NCI-H1105 (cell line): ENCODE measurements around the gene ARHGEF4.
"Not testable (repeated sequence)": the region's sequence is repeated elsewhere in the genome, so short reads cannot be mapped to it uniquely, and the experiment has no call there.

Source experiments
- DNase-seq: peaks from one replicate; lab custom pipeline; 2025; lab: John Stamatoyannopoulos, UW

ARHGEF4 gene

GRCh38 chr2:130976591-130977237 is 140.0 kb downstream of the ARHGEF4 start:
- DNase-seq = no peak

DNA sequence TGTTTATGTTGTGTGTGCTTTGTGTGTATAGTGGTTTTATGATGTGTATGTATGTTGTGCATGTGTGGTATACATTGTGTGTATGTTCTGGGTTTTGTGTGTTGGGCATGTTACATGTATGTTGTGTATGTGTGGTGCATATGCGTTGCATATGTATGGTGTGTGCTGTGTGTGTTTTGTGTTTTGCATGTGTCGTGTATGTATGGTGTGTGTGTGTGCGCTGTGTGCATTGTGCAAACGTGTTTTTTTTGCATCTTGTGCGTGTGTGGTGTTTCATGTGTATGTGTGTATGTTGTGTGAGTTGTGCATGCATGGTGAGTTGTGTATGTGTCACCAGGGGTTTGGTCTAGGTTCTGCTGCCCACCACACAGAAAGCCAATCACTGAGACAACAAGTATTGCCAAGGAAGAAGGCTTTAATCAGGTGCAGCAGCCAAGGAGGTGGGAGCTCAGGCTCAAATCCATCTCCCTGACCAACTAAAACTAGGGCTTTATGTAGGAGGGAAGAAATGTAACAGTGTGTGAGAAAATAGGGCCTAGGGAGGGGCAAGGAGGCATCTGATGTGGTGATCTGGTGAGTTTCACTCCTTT is 140.8 kb downstream of the ARHGEF4 start:
- no peak for DNase-seq

GRCh38 chr2:130981667-130982066 is 145.0 kb downstream of the ARHGEF4 start:
- DNase-seq = no peak

DNA sequence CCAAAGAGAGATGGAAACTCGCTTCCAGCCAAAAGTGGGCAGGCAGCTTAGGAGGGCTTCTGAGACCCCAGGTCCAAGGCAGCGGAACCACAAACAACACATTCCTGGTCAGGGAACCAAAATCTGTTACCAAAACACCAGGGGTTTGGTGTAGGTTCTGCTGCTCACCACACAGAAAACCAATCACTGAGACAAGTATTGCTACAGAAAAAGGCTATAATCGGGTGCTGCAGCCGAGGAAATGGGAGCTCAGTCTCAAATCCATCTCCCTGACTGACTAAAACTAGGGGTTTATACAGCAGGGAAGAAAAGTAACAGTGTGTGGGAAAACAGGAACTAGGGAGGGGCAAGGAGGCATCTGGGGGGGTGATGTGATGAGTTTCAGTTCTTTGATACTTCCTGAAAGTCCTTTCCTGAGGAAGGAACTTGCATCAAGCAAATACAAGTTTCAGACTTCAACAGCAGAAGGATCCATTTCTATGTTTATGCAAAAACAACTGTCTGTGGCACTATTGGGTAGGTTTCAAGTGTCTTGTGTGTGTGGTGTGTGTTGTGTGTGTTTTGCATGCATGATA is 148.6 kb downstream of the ARHGEF4 start:
- DNase-seq = no peak

DNA sequence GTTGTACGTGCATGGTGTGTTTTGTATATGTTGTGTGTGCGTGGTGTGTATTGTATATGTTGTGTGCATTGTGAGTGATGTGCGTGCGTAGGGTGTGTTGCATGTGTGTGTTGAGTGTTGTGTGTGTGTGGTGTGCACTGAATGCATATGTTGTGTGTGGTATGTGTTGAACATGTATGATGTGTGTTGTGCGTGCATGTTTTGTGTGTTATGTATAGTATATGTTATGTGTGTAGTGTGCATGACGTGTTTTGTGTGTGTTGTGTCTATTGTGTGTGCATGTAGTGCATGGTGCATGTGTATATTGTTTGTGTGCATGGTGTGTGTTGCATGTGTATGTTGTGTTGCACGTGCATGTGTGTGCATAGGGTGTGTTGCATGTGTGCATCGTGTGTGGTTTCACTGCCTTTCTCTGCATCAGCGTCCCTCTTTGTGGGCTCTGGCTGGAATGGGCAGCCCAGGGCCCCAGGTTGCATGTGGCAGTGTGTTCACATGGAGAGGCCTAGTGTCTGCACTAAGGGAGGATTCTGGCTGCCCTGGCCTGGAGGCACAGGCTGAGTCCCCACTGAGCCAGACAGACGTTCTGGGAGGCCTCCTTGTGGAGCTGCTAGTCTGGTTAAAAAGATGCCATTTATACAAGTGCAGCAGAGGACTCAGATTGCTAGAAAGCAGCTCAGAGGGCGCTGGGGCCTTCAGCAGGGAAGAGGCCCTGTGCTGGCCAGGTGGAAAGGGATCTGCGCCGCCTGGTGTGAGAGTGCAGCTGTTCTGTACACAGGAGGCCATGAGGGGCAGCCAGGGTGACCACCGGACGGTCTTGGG is 149.3 kb downstream of the ARHGEF4 start:
- DNase-seq = no peak

DNA sequence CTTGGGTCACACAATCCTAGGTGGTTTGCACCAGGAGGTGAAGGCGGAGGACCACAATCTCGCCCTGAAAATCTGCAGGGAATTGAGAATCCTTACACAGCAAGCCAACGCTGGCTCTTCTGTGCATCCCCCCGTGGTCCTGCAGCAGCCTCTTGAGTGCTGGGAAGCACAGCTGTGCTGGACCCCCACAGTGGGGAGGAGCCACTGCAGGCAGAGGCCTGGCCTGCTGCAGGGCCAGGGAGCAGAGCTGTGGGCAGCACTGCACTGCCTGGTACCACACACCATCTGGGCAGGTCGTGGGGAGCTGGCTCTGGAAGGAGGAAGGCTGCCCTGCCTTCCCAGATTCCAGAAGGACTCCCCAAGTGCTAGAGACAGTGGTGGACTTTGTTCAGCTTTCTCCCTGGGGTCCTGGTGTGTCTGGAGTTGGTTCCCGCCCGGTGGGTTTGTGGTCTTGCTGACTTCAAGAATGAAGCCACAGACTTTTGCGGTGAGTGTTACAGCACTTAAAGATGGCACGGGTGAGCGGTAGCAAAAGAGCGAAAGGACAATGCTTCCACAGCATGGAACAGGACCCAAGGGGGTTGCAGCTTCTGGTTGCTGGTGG is 150.3 kb downstream of the ARHGEF4 start:
- no peak for DNase-seq

DNA sequence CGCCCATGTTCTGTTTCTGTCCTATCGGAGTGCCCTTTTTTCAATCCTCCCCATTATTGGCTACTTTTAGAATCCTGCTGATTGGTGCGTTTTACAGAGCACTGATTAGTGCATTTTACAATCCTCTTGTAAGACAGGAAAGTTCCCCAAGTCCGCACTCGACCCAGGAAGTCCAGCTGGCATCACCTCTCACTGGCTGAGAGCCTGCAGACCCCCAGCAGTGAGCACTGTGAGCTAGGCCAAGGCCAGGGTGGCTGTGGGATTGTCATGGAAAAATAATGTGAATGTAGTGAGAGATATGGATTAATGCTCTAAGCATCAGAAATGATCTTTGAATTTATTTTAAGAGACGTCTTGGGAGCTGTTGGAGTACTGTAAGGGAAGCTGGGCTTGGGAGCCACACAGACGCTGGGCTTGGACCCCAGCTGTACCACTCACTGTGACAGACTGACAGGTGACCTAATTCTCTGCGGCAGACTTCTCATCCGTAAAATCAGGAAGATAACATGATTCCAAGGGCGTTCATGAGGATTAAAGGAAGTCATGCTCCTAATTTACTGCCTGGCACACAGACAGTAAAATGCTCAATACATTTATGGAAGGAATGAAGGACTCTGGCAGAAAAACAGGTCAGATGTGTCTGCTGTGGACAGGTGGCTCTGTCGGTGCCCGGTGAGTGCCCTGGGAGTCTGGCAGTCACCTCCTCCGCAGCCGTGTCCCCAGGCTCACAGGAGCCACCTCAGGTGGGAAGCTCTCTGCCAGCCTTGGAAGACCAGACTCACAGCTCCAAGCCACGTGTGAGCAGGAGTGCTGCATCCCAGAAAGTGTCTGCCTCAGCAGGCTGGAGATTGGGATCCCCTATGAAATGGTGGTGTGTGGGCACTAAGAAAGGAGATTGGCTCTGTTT is 151.1 kb downstream of the ARHGEF4 start:
- no peak for DNase-seq

- not testable (repeated sequence) for DNase-seq
Measured at GRCh38 chr2:130991446-130991845, 154.7 kb downstream of the ARHGEF4 start.

GRCh38 chr2:130992003-130992402 is 155.3 kb downstream of the ARHGEF4 start:
- not testable (repeated sequence) for DNase-seq

DNA sequence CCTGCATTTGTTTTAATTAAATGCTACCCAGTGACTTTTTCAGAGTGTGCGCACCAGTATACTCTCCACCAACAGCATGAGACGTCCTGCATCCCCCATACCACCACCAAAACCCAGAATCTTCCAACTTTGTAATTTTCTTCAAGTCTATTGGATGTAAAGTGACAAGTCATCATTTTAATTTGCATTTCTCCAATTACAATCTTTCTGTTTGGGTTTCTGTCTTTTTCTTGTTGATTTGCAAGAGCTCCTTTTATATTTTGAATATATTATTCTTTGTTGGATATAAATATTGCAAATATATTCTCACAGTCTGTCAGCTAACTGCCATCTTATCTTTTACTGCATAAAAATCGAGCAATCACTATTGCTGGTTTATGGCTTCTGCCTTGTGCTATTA is 160.0 kb downstream of the ARHGEF4 start:
- no peak for DNase-seq

DNA sequence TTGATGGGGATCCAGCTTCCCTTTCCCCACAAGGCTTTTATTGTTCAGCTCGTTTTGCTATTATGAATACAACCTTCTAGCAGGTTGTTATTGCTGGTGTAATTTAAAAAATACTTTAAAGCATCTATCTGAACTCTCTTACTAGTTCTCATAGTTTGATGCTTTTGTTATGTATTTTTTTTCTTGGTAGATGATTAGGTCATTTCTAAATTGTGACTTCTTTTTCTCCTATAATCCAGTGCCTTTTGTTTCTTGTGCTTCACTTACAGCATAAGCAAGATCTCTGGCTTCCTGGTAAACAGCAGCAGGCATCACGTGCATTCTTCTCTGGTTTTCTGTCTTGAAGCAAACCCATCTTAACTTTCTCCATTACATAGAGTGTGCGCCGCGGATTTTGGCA is 160.5 kb downstream of the ARHGEF4 start:
- no peak for DNase-seq

DNA sequence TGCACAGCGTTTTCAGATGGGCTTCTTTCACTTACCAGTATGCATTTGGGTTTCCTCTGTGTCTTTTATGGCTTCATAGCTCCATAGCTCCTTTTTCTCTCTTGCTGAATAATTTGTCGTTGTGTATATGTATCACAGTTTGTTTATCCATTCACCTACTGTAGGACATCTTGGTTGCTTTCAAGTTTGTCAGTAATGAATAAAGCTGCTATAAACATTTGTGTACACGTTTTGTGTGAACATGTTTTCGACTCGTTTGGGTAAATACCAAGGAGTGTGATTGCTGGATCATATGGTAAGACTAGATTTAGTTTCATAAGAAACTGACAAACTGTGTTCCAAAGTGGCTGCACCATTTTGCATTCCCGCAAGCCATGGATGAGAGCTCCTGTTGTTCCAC is 161.8 kb downstream of the ARHGEF4 start:
- DNase-seq = no peak

GRCh38 chr2:131004446-131005209 is 167.9 kb downstream of the ARHGEF4 start:
- DNase-seq = no peak

DNA sequence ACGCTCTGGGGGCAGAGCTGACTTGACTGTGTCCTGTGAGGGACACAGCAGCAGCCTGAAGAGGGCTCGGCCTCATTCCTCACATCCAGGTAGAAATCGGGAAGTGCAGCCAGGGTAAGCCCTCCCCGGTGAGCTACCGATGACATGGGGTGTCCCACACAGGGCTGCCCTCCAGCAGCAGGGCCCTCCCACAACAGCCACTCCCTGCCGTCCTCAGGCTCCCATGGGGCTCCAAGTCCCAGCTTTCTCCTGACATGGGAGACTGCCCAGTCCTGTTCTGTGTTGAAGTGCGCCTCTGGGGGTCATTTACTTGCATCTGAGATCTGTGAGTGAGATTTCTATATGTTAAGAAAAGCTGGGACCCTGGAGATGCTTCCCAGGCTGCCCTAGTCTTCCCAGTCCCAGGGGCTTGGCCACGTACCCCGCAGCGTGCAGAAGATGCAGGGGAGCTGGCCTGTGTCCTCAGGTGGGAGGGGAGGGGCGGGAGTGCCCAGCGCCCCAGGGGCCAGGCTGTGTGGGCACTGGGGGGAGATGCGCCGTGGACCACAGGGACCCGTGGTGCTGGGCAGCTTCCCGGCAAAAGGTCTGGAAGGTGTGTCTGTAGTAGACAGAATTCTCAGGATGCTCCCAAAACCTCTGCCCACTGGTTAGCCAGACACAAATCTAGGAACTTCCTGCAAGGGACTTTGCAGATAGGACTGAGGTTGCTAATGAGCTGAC is 168.7 kb downstream of the ARHGEF4 start:
- DNase-seq = no peak

- no peak for DNase-seq
Measured at GRCh38 chr2:131006561-131006960, 169.8 kb downstream of the ARHGEF4 start.

- DNase-seq = no peak
Measured at GRCh38 chr2:131008967-131009366, 172.3 kb downstream of the ARHGEF4 start.

GRCh38 chr2:131009713-131010475 is 173.2 kb downstream of the ARHGEF4 start:
- DNase-seq = no peak

DNA sequence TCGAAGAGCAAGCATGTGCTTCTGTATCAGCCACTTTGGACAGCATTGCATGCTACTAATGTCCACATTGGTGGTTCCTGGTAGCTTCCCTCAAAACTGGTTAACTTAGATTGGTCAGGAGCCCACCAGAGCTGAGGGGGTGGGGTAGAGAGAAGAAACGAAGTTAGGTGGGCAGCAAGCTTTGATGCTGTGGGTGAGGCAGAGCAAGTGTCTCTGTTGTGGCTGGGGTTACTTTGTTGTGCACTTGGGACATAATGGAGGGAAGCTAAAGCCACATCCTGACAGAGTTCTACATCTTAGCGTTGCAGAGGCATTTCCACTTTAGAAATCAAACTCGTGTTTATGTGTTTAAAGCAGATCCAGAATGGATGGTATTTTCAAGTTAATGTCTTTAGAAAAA is 173.9 kb downstream of the ARHGEF4 start:
- no peak for DNase-seq

- DNase-seq = no peak
Measured at GRCh38 chr2:131011486-131011885, 174.8 kb downstream of the ARHGEF4 start.
